ENCODE results near the gene WDR72. TPM values are rescaled to one million over a fixed set of nuclear protein-coding genes. Genes with fewer than 3 reads are reported as not detected.

WDR72 gene
- total and polyA plus RNA-seq, 7 experiments from 2014 or later: not detected

GRCh38 chr15:53747501-53748068 is 11.9 kb downstream of the WDR72 start:
- H3K4me3 Mint-ChIP-seq: no peak overlapping the region
- CTCF ChIA-PET: no interaction called here

GRCh38 chr15:53746101-53746500 is 13.4 kb downstream of the WDR72 start:
- Histone ChIP-seq H3K36me3 (ENCODE audit: control insufficient read depth in 2 of 3, insufficient read depth in 3 of 3, low read length in 3 of 3) (no peaks in the 10 kb centered on the region), H3K27me3 (ENCODE audit: control insufficient read depth in 2 of 2, insufficient read depth in 2 of 2, low read length in 2 of 2) (no peaks in the 10 kb centered on the region), H3K27ac (ENCODE audit: low read depth, low read length) (no peak overlapping the region), H3K9me3 (ENCODE audit: control insufficient read depth in 2 of 3, low read length in 3 of 3) (no peaks in the 10 kb centered on the region), H3K4me3 (ENCODE audit: low read length) (no peak overlapping the region), H3K4me1 (ENCODE audit: control insufficient read depth in 2 of 2, insufficient read depth in 2 of 2, low read length in 2 of 2) (no peaks in the 10 kb centered on the region)
- ChIA-PET POLR2A (no interaction called here), CTCF (no interaction called here)
- no peak overlapping the region for H3K4me3 Mint-ChIP-seq
- no peaks in the 10 kb centered on the region for H3K4me1 Mint-ChIP-seq
- H3K9me3 Mint-ChIP-seq: peaks cover 0 to 6% (median 0%) of the 10 kb centered on the region in 11 donors
- DNase-seq (no peak), ATAC-seq (no peak)
- peaks cover 0 to 8% (median 0%) of the 10 kb centered on the region in 5 donors for H3K27me3 Mint-ChIP-seq
- no peak overlapping the region for H3K27ac Mint-ChIP-seq
- no peaks in the 10 kb centered on the region for H3K36me3 Mint-ChIP-seq
- intact Hi-C loops (cut with micrococcal nuclease): no loop called here

More at GRCh38 chr15:53747501-53748068, 11.9 kb downstream of the WDR72 start:
- ATAC-seq: no peak
- no peaks in the 10 kb centered on the region for H3K4me1 ChIP-seq (ENCODE audit: control insufficient read depth in 2 of 2, insufficient read depth in 2 of 2, low read length in 2 of 2)
- H3K27me3 ChIP-seq (ENCODE audit: control insufficient read depth in 2 of 2, insufficient read depth in 2 of 2, low read length in 2 of 2): no peaks in the 10 kb centered on the region
- no peaks in the 10 kb centered on the region for H3K4me1 Mint-ChIP-seq
- H3K36me3 Mint-ChIP-seq: no peaks in the 10 kb centered on the region
- no peak for DNase-seq
- H3K4me3 ChIP-seq (ENCODE audit: low read length): no peak overlapping the region
- H3K9me3 ChIP-seq (ENCODE audit: control insufficient read depth in 2 of 3, low read length in 3 of 3): no peaks in the 10 kb centered on the region
- H3K9me3 Mint-ChIP-seq: peaks cover 0 to 6% (median 0%) of the 10 kb centered on the region in 11 donors
- H3K27ac ChIP-seq (ENCODE audit: low read depth, low read length): no peak overlapping the region
- no peaks in the 10 kb centered on the region for H3K36me3 ChIP-seq (ENCODE audit: control insufficient read depth in 2 of 3, insufficient read depth in 3 of 3, low read length in 3 of 3)
- H3K27ac Mint-ChIP-seq: no peak overlapping the region
- peaks cover 0 to 8% (median 0%) of the 10 kb centered on the region in 5 donors for H3K27me3 Mint-ChIP-seq
- POLR2A ChIA-PET: no interaction called here
- intact Hi-C loops (cut with micrococcal nuclease): no loop called here

DNA sequence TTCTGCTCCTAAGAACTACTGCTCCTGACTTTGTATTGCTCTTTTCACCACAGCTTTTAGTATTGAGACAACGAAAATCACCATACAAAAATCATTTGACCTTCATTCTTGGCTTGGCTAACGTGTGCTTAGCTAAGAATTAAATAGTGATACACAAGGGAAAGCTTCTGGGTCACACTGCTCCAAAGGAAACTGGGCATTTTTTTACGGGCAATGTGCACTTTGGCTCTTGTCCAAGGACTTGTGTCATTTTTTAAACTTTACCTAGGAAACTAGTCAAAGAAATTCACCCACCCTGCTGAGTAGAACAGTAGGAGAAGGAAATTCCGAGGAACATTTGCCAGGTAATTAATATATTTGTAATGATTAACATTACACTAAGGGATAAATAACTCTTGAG is 19.8 kb downstream of the WDR72 start:
- Histone ChIP-seq H3K27ac (ENCODE audit: low read depth, low read length) (no peak overlapping the region), H3K4me1 (ENCODE audit: control insufficient read depth in 2 of 2, insufficient read depth in 2 of 2, low read length in 2 of 2) (no peaks in the 10 kb centered on the region), H3K27me3 (ENCODE audit: control insufficient read depth in 2 of 2, insufficient read depth in 2 of 2, low read length in 2 of 2) (no peaks in the 10 kb centered on the region), H3K36me3 (ENCODE audit: control insufficient read depth in 2 of 3, insufficient read depth in 3 of 3, low read length in 3 of 3) (no peaks in the 10 kb centered on the region), H3K9me3 (ENCODE audit: control insufficient read depth in 2 of 3, low read length in 3 of 3) (no peaks in the 10 kb centered on the region), H3K4me3 (ENCODE audit: low read length) (no peak overlapping the region)
- H3K9me3 Mint-ChIP-seq: peaks cover 0 to 3% (median 0%) of the 10 kb centered on the region in 11 donors
- DNase-seq (no peak), ATAC-seq (no peak)
- peaks cover 0 to 10% (median 8%) of the 10 kb centered on the region in 5 donors for H3K27me3 Mint-ChIP-seq
- H3K36me3 Mint-ChIP-seq: no peaks in the 10 kb centered on the region
- no peaks in the 10 kb centered on the region for H3K4me1 Mint-ChIP-seq
- intact Hi-C loops (cut with micrococcal nuclease): no loop called here
- H3K4me3 Mint-ChIP-seq: no peak overlapping the region
- ChIA-PET CTCF (no interaction called here), POLR2A (no interaction called here)
- no peak overlapping the region for H3K27ac Mint-ChIP-seq

DNA sequence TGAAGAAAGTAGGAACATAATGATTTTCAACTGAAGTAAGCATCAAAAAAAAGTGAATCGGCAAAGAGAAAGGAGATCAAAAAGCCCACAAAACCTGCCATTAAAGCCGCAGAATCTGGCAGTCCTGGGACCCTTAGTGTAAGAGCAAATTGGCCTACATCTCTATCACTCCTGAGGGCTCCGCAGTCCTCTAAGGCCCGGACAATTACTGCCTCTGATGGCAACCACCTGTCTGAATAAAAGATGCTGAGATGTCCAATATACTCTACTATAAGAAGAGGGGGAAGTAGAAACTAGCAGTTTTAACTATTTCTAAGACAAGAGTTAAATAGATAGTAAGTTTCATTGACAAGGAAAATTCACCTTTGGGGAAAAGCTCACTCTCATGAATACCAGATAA is 20.3 kb downstream of the WDR72 start:
- no peak overlapping the region for H3K4me3 ChIP-seq (ENCODE audit: low read length)
- CTCF ChIA-PET: no interaction called here
- no peaks in the 10 kb centered on the region for H3K27me3 ChIP-seq (ENCODE audit: control insufficient read depth in 2 of 2, insufficient read depth in 2 of 2, low read length in 2 of 2)
- H3K9me3 Mint-ChIP-seq: peaks cover 0 to 3% (median 0%) of the 10 kb centered on the region in 11 donors
- H3K27ac Mint-ChIP-seq: no peak overlapping the region
- H3K4me1 ChIP-seq (ENCODE audit: control insufficient read depth in 2 of 2, insufficient read depth in 2 of 2, low read length in 2 of 2): no peaks in the 10 kb centered on the region
- H3K4me3 Mint-ChIP-seq: no peak overlapping the region
- H3K27ac ChIP-seq (ENCODE audit: low read depth, low read length): no peak overlapping the region
- H3K4me1 Mint-ChIP-seq: no peaks in the 10 kb centered on the region
- no peak for ATAC-seq
- H3K36me3 ChIP-seq (ENCODE audit: control insufficient read depth in 2 of 3, insufficient read depth in 3 of 3, low read length in 3 of 3): no peaks in the 10 kb centered on the region
- H3K27me3 Mint-ChIP-seq: peaks cover 0 to 8% (median 7%) of the 10 kb centered on the region in 5 donors
- H3K9me3 ChIP-seq (ENCODE audit: control insufficient read depth in 2 of 3, low read length in 3 of 3): no peaks in the 10 kb centered on the region
- intact Hi-C loops (cut with micrococcal nuclease): no loop called here
- no peak for DNase-seq
- POLR2A ChIA-PET: no interaction called here
- H3K36me3 Mint-ChIP-seq: no peaks in the 10 kb centered on the region

DNA sequence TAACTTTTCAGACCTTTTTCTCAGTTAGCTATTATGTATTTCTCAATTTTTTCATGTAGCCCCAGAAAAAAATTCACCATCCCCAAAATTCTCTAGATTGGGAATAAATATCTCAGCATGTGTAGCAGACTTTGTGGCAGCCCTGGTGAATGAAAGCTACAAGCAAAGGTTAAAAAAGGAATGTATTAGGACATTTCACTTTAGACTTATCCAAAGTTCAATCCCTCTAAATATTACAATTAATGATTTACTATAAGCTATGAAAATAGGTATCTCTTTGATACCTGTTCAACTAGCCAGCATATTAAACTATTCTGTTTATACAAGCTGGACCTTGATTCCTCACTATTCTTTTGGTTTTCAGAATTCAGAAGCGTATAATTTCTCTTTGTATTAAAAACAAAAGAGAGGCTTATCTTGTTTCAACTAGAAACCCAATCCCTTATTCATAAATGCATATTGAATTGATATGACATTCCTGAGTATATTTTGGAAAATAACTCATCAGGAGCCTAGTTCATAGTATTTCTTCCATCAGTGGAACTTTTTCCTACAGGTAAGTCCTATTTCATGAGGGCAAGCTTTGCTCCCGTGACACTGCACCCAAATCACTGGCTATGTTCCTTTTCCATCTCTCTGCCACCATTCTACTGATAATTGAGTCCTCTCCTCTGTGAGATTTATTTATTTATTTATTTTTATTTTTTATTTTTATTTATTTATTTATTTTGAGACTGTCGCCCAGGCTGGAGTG is 38.0 kb downstream of the WDR72 start:
- Mint-ChIP-seq H3K27ac (no peak overlapping the region), H3K9me3 (peaks cover 0 to 3% (median 0%) of the 10 kb centered on the region in 11 donors), H3K36me3 (no peaks in the 10 kb centered on the region), H3K4me1 (no peaks in the 10 kb centered on the region), H3K4me3 (no peak overlapping the region), H3K27me3 (peaks cover 0 to 12% (median 6%) of the 10 kb centered on the region in 5 donors)
- intact Hi-C loops (cut with micrococcal nuclease): no loop called here
- H3K9me3 ChIP-seq (ENCODE audit: control insufficient read depth in 2 of 3, low read length in 3 of 3): no peaks in the 10 kb centered on the region
- H3K4me1 ChIP-seq (ENCODE audit: control insufficient read depth in 2 of 2, insufficient read depth in 2 of 2, low read length in 2 of 2): no peaks in the 10 kb centered on the region
- no peak for ATAC-seq
- no peak overlapping the region for H3K27ac ChIP-seq (ENCODE audit: low read depth, low read length)
- no peak for DNase-seq
- ChIA-PET CTCF (no interaction called here), POLR2A (no interaction called here)
- no peaks in the 10 kb centered on the region for H3K36me3 ChIP-seq (ENCODE audit: control insufficient read depth in 2 of 3, insufficient read depth in 3 of 3, low read length in 3 of 3)
- no peaks in the 10 kb centered on the region for H3K27me3 ChIP-seq (ENCODE audit: control insufficient read depth in 2 of 2, insufficient read depth in 2 of 2, low read length in 2 of 2)
- no peak overlapping the region for H3K4me3 ChIP-seq (ENCODE audit: low read length)

DNA sequence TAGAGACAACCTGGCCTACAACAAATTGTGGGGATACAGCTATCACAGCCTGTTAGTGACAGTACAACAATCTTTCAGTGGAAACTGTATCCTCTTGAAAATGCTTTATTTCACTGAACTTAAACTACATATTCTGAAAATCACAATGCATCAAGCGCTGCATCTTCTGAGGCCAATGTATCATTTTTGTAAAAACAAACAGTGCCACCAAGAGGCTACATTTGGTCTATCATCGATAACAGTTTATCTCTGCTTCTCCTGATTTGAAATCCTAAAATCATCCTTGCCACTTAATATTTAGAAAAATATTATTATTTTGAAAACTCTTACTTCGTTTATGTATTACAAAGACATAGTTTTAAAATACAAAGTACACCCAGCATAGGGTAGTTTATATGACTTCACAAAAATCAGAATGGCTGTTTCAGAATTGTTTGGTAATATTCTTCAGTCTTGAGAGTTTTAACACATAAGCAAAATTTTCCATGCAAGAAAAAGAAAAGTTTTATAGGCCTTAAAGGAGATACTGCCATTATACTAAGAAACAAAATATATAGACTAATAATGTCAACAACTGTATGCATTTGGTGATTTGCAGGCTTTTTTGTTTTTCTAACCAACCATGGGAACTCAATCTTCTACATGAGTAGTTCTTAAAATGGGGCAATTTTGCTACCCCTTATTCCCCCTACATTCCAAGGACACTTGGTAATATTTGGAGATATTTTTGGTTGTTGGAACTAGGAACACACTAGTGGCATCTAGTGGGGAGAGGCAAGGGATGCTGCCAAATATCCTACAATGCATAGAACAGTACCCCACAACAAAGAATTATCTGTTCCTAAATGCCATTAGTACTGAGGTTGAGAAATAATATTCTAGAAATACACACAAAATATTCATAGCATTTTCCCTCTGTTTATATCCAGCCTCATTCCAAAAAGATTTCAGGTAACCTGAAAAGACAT is 42.3 kb downstream of the WDR72 start:
- H3K4me3 Mint-ChIP-seq: no peak overlapping the region
- H3K27me3 Mint-ChIP-seq: peaks cover 0 to 11% (median 8%) of the 10 kb centered on the region in 5 donors
- no peaks in the 10 kb centered on the region for H3K9me3 Mint-ChIP-seq
- DNase-seq (no peak), ATAC-seq (no peak)
- H3K9me3 ChIP-seq (ENCODE audit: control insufficient read depth in 2 of 3, low read length in 3 of 3): no peaks in the 10 kb centered on the region
- H3K36me3 ChIP-seq (ENCODE audit: control insufficient read depth in 2 of 3, insufficient read depth in 3 of 3, low read length in 3 of 3): no peaks in the 10 kb centered on the region
- intact Hi-C loops (cut with micrococcal nuclease): no loop called here
- H3K4me1 ChIP-seq (ENCODE audit: control insufficient read depth in 2 of 2, insufficient read depth in 2 of 2, low read length in 2 of 2): no peaks in the 10 kb centered on the region
- no peaks in the 10 kb centered on the region for H3K36me3 Mint-ChIP-seq
- no peak overlapping the region for H3K27ac ChIP-seq (ENCODE audit: low read depth, low read length)
- no peak overlapping the region for H3K27ac Mint-ChIP-seq
- no peaks in the 10 kb centered on the region for H3K27me3 ChIP-seq (ENCODE audit: control insufficient read depth in 2 of 2, insufficient read depth in 2 of 2, low read length in 2 of 2)
- H3K4me1 Mint-ChIP-seq: no peaks in the 10 kb centered on the region
- no peak overlapping the region for H3K4me3 ChIP-seq (ENCODE audit: low read length)
- CTCF ChIA-PET: no interaction called here
- POLR2A ChIA-PET: no interaction called here
